ENCODE results near the gene GPR148. TPM values are rescaled to one million over a fixed set of nuclear protein-coding genes. Genes with fewer than 3 reads are reported as not detected.

The GPR148 gene
- total and polyA plus RNA-seq, 2 experiments from 2014 or later, result 0.16 TPM; not detected in 1

DNA sequence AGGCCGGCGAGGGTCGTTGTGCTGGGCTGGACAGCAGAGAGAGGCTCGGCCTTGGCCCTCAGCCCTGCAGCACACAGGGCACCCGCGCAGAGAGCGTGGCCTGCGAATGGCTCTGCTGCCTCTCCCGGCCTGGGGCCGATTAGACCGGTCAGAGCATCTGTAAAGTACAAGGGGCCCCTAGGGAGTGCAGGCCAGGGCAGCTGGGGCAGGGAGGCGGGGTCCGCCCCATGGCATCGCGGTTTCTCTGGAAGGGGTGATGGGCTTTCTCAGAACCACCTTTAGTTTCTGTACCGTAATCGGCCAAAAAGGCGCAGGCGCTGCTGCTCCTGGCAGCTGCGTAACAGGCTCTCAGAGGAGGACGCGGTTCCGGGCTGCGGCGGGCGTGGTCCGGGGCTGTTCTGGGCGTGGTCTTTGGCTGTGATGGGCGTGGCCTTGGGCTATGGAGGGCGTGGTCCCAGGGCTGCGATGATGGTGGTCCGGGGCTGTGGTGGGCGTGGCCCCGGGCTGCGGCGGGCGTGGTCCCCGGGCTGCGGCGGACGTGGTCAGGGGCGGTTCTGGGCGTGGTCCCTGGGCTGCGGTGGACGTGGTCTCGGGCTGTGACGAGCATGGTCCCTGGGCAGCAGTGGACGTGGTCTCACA lies 1.5 kb upstream of the GPR148 start:
- TF ChIP-seq CREB1 (CRISPR knock-in tag; IDR thresholded peaks at IDR 0.05; ENCODE audit: low read depth) (no peak), POLR2AphosphoS5 (IDR thresholded peaks at IDR 0.05; ENCODE audit: low read depth) (peak; percentile 86)
- Mint-ChIP-seq H3K27ac (peak overlapping the region; percentile 42; the same call in 1 of the 2 replicates), H3K27me3 (ENCODE audit: insufficient read depth, low read depth, poor library complexity) (peaks cover 15% of the 10 kb centered on the region), H3K4me3 (peak overlapping the region; percentile 80), H3K4me1 (peaks cover 8% of the 10 kb centered on the region; the same call in 2 of the 3 replicates), H3K9me3 (peaks cover 4% of the 10 kb centered on the region; the same call in 2 of the 3 replicates), H3K36me3 (ENCODE audit: low read depth) (no peaks in the 10 kb centered on the region)
- Histone ChIP-seq H3K27me3 (ENCODE audit: insufficient read depth) (peaks cover 15% of the 10 kb centered on the region), H4K20me1 (replicated peaks; ENCODE audit: insufficient read depth) (no peaks in the 10 kb centered on the region), H3F3A (replicated peaks; ENCODE audit: low read depth) (no peaks in the 10 kb centered on the region), H3K27ac (ENCODE audit: low read depth) (0 out of 2 replicates have a peak overlapping the region, but pooled peaks have one; percentile 63), H3K79me2 (replicated peaks; ENCODE audit: insufficient read depth) (no peaks in the 10 kb centered on the region), H3K9me2 (ENCODE audit: insufficient read depth) (0 out of 2 replicates have a peak, but pooled peaks cover 5% of the 10 kb centered on the region), H3K4me2 (peak overlapping the region; percentile 100), H3K4me1 (ENCODE audit: insufficient read depth) (no peaks in the 10 kb centered on the region; the same call in 1 of the 2 replicates), H3K36me3 (ENCODE audit: insufficient read depth) (no peaks in the 10 kb centered on the region), H3K4me3 (peak overlapping the region; percentile 90), H2AFZ (peak overlapping the region; percentile 98)
- ATAC-seq (peak; percentile 87), DNase-seq (ENCODE audit: low spot score) (peak; percentile 92)

DNA sequence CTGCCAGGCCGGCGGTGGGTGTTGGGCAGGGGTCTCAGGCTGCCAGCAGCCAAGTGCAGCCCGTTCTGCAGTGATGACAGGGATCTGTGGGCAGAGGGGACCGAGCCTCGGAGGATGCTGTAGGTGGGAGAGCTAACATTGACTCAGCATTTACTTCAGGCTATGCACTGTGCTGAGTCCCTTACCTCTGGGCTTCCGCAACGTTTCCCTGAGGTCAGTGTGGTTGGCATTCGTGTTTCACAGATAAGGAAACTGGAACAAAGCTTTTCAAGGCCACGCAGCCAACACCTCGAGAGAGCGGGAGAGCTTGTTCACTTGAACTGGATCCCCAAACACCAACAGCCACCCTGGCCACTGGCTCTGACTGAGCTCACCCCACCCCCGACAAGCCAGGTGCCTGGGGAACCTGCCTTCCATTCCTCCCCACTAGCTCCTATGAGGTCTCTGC lies 839 bp upstream of the GPR148 start:
- peaks cover 8% of the 10 kb centered on the region; the same call in 2 of the 3 replicates for H3K4me1 Mint-ChIP-seq
- no peak overlapping the region; the same call in 1 of the 2 replicates for H3K27ac Mint-ChIP-seq
- peak overlapping the region; percentile 98 for H2AFZ ChIP-seq
- no peaks in the 10 kb centered on the region; the same call in 2 of the 3 replicates for H3K9me3 Mint-ChIP-seq
- H3K36me3 Mint-ChIP-seq (ENCODE audit: low read depth), result no peaks in the 10 kb centered on the region
- H3K4me2 ChIP-seq, result peak overlapping the region; percentile 100
- H3F3A ChIP-seq (replicated peaks; ENCODE audit: low read depth), result no peaks in the 10 kb centered on the region
- H3K79me2 ChIP-seq (replicated peaks; ENCODE audit: insufficient read depth), result no peaks in the 10 kb centered on the region
- H3K27ac ChIP-seq (ENCODE audit: low read depth), result no peak overlapping the region
- H3K4me1 ChIP-seq (ENCODE audit: insufficient read depth), result no peaks in the 10 kb centered on the region; the same call in 1 of the 2 replicates
- peak; percentile 29 for DNase-seq (ENCODE audit: low spot score)
- peak; percentile 20 for ATAC-seq
- H3K4me3 ChIP-seq, result peak overlapping the region; percentile 90
- peaks cover 15% of the 10 kb centered on the region for H3K27me3 ChIP-seq (ENCODE audit: insufficient read depth)
- peak overlapping the region; percentile 80 for H3K4me3 Mint-ChIP-seq
- no peaks in the 10 kb centered on the region for H4K20me1 ChIP-seq (replicated peaks; ENCODE audit: insufficient read depth)
- H3K9me2 ChIP-seq (ENCODE audit: insufficient read depth), result 0 out of 2 replicates have a peak, but pooled peaks cover 5% of the 10 kb centered on the region
- H3K27me3 Mint-ChIP-seq (ENCODE audit: insufficient read depth, low read depth, poor library complexity), result peaks cover 15% of the 10 kb centered on the region
- H3K36me3 ChIP-seq (ENCODE audit: insufficient read depth), result no peaks in the 10 kb centered on the region
- TF ChIP-seq CREB1 (CRISPR knock-in tag; IDR thresholded peaks at IDR 0.05; ENCODE audit: low read depth) (no peak), STAT1 (IDR thresholded peaks at IDR 0.05; ENCODE audit: unreplicated experiment) (no peak), EZH2phosphoT487 (IDR thresholded peaks at IDR 0.05; ENCODE audit: unreplicated experiment) (no peak), JUNB (IDR thresholded peaks at IDR 0.05; ENCODE audit: unreplicated experiment) (no peak), ZNF331 (CRISPR knock-in tag; IDR thresholded peaks at IDR 0.05; ENCODE audit: low read depth) (no peak), EZH2 (IDR thresholded peaks at IDR 0.05; ENCODE audit: low read depth, unreplicated experiment) (no peak), POLR2AphosphoS5 (IDR thresholded peaks at IDR 0.05; ENCODE audit: low read depth) (no peak)
- TF ChIP-seq, protein P1, sequence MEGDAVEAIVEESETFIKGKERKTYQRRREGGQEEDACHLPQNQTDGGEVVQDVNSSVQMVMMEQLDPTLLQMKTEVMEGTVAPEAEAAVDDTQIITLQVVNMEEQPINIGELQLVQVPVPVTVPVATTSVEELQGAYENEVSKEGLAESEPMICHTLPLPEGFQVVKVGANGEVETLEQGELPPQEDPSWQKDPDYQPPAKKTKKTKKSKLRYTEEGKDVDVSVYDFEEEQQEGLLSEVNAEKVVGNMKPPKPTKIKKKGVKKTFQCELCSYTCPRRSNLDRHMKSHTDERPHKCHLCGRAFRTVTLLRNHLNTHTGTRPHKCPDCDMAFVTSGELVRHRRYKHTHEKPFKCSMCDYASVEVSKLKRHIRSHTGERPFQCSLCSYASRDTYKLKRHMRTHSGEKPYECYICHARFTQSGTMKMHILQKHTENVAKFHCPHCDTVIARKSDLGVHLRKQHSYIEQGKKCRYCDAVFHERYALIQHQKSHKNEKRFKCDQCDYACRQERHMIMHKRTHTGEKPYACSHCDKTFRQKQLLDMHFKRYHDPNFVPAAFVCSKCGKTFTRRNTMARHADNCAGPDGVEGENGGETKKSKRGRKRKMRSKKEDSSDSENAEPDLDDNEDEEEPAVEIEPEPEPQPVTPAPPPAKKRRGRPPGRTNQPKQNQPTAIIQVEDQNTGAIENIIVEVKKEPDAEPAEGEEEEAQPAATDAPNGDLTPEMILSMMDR (conservative IDR thresholded peaks at IDR 0.05; ENCODE audit: low read depth in 2 of 2), result no peak
- TF ChIP-seq, protein P2, sequence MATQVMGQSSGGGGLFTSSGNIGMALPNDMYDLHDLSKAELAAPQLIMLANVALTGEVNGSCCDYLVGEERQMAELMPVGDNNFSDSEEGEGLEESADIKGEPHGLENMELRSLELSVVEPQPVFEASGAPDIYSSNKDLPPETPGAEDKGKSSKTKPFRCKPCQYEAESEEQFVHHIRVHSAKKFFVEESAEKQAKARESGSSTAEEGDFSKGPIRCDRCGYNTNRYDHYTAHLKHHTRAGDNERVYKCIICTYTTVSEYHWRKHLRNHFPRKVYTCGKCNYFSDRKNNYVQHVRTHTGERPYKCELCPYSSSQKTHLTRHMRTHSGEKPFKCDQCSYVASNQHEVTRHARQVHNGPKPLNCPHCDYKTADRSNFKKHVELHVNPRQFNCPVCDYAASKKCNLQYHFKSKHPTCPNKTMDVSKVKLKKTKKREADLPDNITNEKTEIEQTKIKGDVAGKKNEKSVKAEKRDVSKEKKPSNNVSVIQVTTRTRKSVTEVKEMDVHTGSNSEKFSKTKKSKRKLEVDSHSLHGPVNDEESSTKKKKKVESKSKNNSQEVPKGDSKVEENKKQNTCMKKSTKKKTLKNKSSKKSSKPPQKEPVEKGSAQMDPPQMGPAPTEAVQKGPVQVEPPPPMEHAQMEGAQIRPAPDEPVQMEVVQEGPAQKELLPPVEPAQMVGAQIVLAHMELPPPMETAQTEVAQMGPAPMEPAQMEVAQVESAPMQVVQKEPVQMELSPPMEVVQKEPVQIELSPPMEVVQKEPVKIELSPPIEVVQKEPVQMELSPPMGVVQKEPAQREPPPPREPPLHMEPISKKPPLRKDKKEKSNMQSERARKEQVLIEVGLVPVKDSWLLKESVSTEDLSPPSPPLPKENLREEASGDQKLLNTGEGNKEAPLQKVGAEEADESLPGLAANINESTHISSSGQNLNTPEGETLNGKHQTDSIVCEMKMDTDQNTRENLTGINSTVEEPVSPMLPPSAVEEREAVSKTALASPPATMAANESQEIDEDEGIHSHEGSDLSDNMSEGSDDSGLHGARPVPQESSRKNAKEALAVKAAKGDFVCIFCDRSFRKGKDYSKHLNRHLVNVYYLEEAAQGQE (IDR thresholded peaks at IDR 0.05; ENCODE audit: unreplicated experiment), result no peak
- TF ChIP-seq, protein P3, sequence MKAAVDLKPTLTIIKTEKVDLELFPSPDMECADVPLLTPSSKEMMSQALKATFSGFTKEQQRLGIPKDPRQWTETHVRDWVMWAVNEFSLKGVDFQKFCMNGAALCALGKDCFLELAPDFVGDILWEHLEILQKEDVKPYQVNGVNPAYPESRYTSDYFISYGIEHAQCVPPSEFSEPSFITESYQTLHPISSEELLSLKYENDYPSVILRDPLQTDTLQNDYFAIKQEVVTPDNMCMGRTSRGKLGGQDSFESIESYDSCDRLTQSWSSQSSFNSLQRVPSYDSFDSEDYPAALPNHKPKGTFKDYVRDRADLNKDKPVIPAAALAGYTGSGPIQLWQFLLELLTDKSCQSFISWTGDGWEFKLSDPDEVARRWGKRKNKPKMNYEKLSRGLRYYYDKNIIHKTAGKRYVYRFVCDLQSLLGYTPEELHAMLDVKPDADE (IDR thresholded peaks at IDR 0.05), result no peak

Data from GM23338 (cell line).